Left lung (tissue), 10 donors: ENCODE measurements around the gene GPR176. TPM values are rescaled to one million over a fixed set of nuclear protein-coding genes. Genes with fewer than 3 reads are reported as not detected.

ENCODE experiments used
- ATAC-seq: fragments of 200-7000 bp; cut with Tn5 transposase; one replicate; pipeline ENCODE4 v1.9.1; 2020; ENCODE audit warnings: moderate library complexity
- DNase-seq, 4 donors: peaks; one replicate each; pipeline ENCODE4 v3.0.0-alpha.2; 2013 to 2020
- H3K27ac ChIP-seq, 2 donors: fragments of 200-600 bp; sonication (generic) in 1 of 2; one replicate each; pipeline versions ENCODE4 v1.5.0 to v1.8.0; 2020 to 2021
- H3K27me3 ChIP-seq, 2 donors: fragments of 200-600 bp; sonication (generic) in 1 of 2; one replicate each; pipeline versions ENCODE4 v1.5.0 to v1.8.0; 2020 to 2021
- H3K36me3 ChIP-seq, 2 donors: fragments of 200-600 bp; sonication (generic) in 1 of 2; one replicate each; pipeline versions ENCODE4 v1.5.0 to v1.8.0; 2020 to 2021
- H3K4me1 ChIP-seq, 2 donors: fragments of 200-600 bp; one replicate each; pipeline ENCODE4 v1.8.0; 2021
- H3K4me3 ChIP-seq, 2 donors: fragments of 200-600 bp; sonication (generic) in 1 of 2; one replicate each; pipeline versions ENCODE4 v1.5.0 to v1.8.0; 2020 to 2021; ENCODE audit warnings: mild to moderate bottlenecking in 1 of 2
- H3K9me3 ChIP-seq, 2 donors: fragments of 200-600 bp; sonication (generic) in 1 of 2; one replicate each; pipeline versions ENCODE4 v1.5.0 to v1.8.0; 2020 to 2021
- CTCF ChIP-seq, 2 donors: fragments of 200-600 bp; sonication (generic) in 1 of 2; IDR thresholded peaks; one replicate each; pipeline versions ENCODE4 v1.5.0 to v1.8.0; 2021; ENCODE audit warnings: antibody characterized with exemption in 2 of 2
- intact Hi-C, 2 donors: fragments of 100-400 bp; cut with DNase I; formaldehyde crosslinking; loops; one replicate each; pipeline versions ENCODE4 v1.11.2 to v1.14.2; 2022
- polyA plus RNA-seq, 6 donors: library from polyadenylated mRNA; unstranded; fragments of 120-200 nt; gene quantifications; one replicate each; pipeline ENCODE4 v1.2.1, GENCODE V29; 2013; ENCODE audit not compliant: insufficient read length in 6 of 6
- total RNA-seq, 2 donors: library from RNA; stranded (reverse); fragmentation: NEBNext Ultra II Directional; extraction: Animal tissue kit (Norgen Biotek cat#: 25700); gene quantifications; one replicate each; pipeline ENCODE4 v1.2.1, GENCODE V29; 2021
- donor health status: DM: no; HTN: yes; CAD: no.
- donor health status: DM: no; HTN: no; CAD: no.

The GPR176 gene
- total and polyA plus RNA-seq, 8 donors: 2.6 to 6.6 (median 4.0) TPM

DNA sequence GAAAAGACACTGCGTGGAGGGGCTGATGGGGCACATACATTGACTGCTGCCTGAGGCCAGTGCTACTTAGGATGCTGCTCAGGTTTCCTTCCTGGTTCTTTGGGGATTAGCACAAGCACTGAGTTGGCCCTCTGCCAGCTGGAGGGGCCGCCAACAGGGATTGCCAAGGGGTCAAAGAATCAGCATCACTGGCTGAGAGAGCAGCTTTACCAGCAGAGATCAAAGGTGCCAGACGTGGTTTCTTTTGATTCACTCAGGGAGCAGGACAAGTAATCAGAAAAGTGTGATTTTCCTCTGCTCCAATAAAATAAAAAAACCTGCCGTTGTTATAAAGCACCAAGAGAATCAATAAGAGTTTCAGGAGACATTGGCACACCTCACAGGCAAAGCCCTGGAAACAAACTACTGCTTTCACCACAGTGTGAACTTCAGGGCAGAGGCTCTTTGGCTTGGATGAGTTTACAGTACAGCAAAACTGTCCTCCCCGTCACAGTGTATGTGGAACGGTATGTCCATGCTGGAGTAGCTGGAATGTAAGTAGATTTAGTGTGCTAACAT lies 91.6 kb downstream of the GPR176 start:
- DNase-seq (peak in 2 of 4 donors; percentile 7 to 55), ATAC-seq (no peak)
- Histone ChIP-seq H3K4me3 (no peak overlapping the region), H3K27me3 (no peaks in the 10 kb centered on the region), H3K27ac (no peak overlapping the region), H3K9me3 (no peaks in the 10 kb centered on the region), H3K4me1 (no peaks in the 10 kb centered on the region), H3K36me3 (no peaks in the 10 kb centered on the region)
- intact Hi-C loops: no loop called here
- TF ChIP-seq CTCF (IDR thresholded peaks at IDR 0.05): no peak

GRCh38 chr15:39826975-39827374 lies 93.1 kb downstream of the GPR176 start:
- Histone ChIP-seq H3K9me3 (no peaks in the 10 kb centered on the region), H3K27ac (no peak overlapping the region), H3K36me3 (no peaks in the 10 kb centered on the region), H3K4me1 (no peaks in the 10 kb centered on the region), H3K27me3 (no peaks in the 10 kb centered on the region), H3K4me3 (no peak overlapping the region)
- no peak for DNase-seq
- intact Hi-C loops: no loop called here
- no peak for TF ChIP-seq CTCF (IDR thresholded peaks at IDR 0.05)
- no peak for ATAC-seq

- DNase-seq: no peak
- intact Hi-C loops: no loop called here
- ATAC-seq: no peak
- no peak for TF ChIP-seq CTCF (IDR thresholded peaks at IDR 0.05)
- no peaks in the 10 kb centered on the region for H3K9me3 ChIP-seq
- no peaks in the 10 kb centered on the region for H3K4me1 ChIP-seq
- H3K27ac ChIP-seq: no peak overlapping the region
- no peak overlapping the region for H3K4me3 ChIP-seq
- H3K36me3 ChIP-seq: no peaks in the 10 kb centered on the region
- H3K27me3 ChIP-seq: no peaks in the 10 kb centered on the region
Measured at GRCh38 chr15:39823634-39824033, 96.4 kb downstream of the GPR176 start.

DNA sequence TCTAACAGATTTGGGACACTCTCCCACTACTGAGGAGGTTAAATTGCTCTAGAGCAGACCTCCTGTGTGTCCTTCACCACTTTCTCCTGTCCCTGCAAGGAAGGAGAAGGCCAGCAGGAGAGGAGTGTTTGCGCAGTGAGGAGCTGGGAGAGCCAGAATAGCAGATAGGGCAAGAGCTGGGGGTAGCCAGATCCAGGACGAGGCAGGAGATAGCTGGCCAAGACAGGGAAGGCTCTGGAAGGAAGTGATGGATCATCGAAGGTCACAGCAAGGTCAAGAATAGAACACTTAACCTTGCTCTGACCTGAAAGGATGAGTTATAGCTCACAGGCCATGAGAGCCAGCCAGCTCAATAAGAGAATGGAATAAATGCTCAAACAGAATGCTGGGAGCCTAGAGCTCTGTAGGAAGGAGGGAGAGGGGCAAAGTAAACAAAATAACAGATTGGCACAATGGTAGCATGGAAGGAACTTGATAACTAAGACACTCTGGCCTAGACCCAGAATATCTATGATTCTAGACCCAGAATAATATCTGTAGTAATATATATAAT lies 99.9 kb downstream of the GPR176 start:
- Histone ChIP-seq H3K36me3 (no peaks in the 10 kb centered on the region), H3K4me1 (no peaks in the 10 kb centered on the region), H3K9me3 (no peaks in the 10 kb centered on the region), H3K27me3 (no peaks in the 10 kb centered on the region), H3K27ac (no peak overlapping the region), H3K4me3 (no peak overlapping the region)
- TF ChIP-seq CTCF (IDR thresholded peaks at IDR 0.05): no peak
- ATAC-seq: no peak
- DNase-seq: no peak
- intact Hi-C loops: no loop called here

GRCh38 chr15:39819533-39819932 lies 100.5 kb downstream of the GPR176 start:
- intact Hi-C loops: no loop called here
- H3K4me3 ChIP-seq: no peak overlapping the region
- H3K4me1 ChIP-seq: no peaks in the 10 kb centered on the region
- no peak overlapping the region for H3K27ac ChIP-seq
- ATAC-seq: no peak
- H3K9me3 ChIP-seq: no peaks in the 10 kb centered on the region
- TF ChIP-seq CTCF (IDR thresholded peaks at IDR 0.05): no peak
- H3K27me3 ChIP-seq: no peaks in the 10 kb centered on the region
- no peaks in the 10 kb centered on the region for H3K36me3 ChIP-seq
- DNase-seq: no peak
